A549 (cell line): ENCODE results near the gene EMID1. TPM values are rescaled to one million over a fixed set of nuclear protein-coding genes. Genes with fewer than 3 reads are reported as not detected.

Experiments used
- ATAC-seq, 2 experiments: fragments of 200-7000 bp in 1 of 2; fragments of >200 bp in 1 of 2; cut with Nextera tagmentation in 1 of 2; cut with Tn5 transposase in 1 of 2; 3 replicates each; pipeline versions ENCODE4 v1.8.0 to v1.9.1; 2018 to 2020; ENCODE audit warnings: mild to moderate bottlenecking in 1 of 2, moderate library complexity in 1 of 2
- CTCF ChIA-PET: fragments of 300-600 bp; sonication (Branson Sonifier 250); formaldehyde crosslinking; extraction: SDS; loops from one replicate; lab custom pipeline; 2021; ENCODE audit warnings: antibody characterized with exemption, inconsistent platforms; lab: Yijun Ruan, JAX
- POLR2A ChIA-PET: fragments of 350-600 bp; formaldehyde crosslinking; extraction: SDS; loops from one replicate; lab custom pipeline; 2021; ENCODE audit warnings: antibody characterized with exemption, inconsistent platforms; lab: Yijun Ruan, JAX
- DNase-seq, 2 experiments: peaks; one replicate each; pipeline versions ENCODE4 v3.0.0 to v3.0.0-alpha.2; 2011 to 2016; ENCODE audit warnings: low read depth in 1 of 2, low spot score in 1 of 2
- FAIRE-seq: peaks from 2 replicates; lab custom pipeline; 2011; peaks lifted over from hg19 to GRCh38; lab: Jason Lieb, UNC
- H3K27ac ChIP-seq, 2 experiments: fragments of >200 bp; sonication (Bioruptor Twin); formaldehyde crosslinking; 3 replicates each; pipeline ENCODE4 v1.5.1; 2016 to 2017
- H3K4me1 ChIP-seq: fragments of >200 bp; sonication (Bioruptor Twin); formaldehyde crosslinking; 3 replicates; pipeline ENCODE4 v1.6.1; 2016
- H3K4me2 ChIP-seq: fragments of >200 bp; sonication (Bioruptor Twin); formaldehyde crosslinking; 3 replicates; pipeline ENCODE4 v1.6.1; 2016
- H3K4me3 ChIP-seq: fragments of >200 bp; sonication (Bioruptor Twin); formaldehyde crosslinking; 3 replicates; pipeline ENCODE4 v1.5.1; 2016
- H3K9me3 ChIP-seq: fragments of >200 bp; sonication (Bioruptor Twin); formaldehyde crosslinking; 3 replicates; pipeline ENCODE4 v1.6.1; 2016
- CBX2 ChIP-seq: fragments of 200-600 bp; sonication (generic); IDR thresholded peaks from 2 replicates; pipeline ENCODE4 v1.6.1; 2016; ENCODE audit warnings: low read depth, mild to moderate bottlenecking, borderline replicate concordance
- CBX8 ChIP-seq: fragments of 200-600 bp; sonication (generic); IDR thresholded peaks from 2 replicates; pipeline ENCODE4 v1.6.1; 2016
- CHD2 ChIP-seq: fragments of 150-350 bp; IDR thresholded peaks from 2 replicates; pipeline ENCODE4 v1.6.1; 2014; ENCODE audit warnings: low read length; ENCODE audit not compliant: partially characterized antibody
- ELK1 ChIP-seq: fragments of 150-350 bp; IDR thresholded peaks from 2 replicates; pipeline ENCODE4 v1.6.1; 2014; ENCODE audit warnings: low read depth, mild to moderate bottlenecking, low read length
- FOSL2 ChIP-seq, 2 experiments: fragments of 450-650 bp in 1 of 2; fragments of >200 bp in 1 of 2; sonication (Bioruptor Twin) in 1 of 2; formaldehyde crosslinking; IDR thresholded peaks; 2 replicates each; pipeline versions ENCODE4 v1.5.0 to v1.6.1; 2016 to 2020; ENCODE audit warnings: mild to moderate bottlenecking in 1 of 2, moderate library complexity in 1 of 2
- FOXS1 ChIP-seq: fragments of 250-450 bp; sonication (Bioruptor Pico); IDR thresholded peaks from 2 replicates; pipeline ENCODE4 v1.5.0; 2020; ENCODE audit warnings: mild to moderate bottlenecking, moderate library complexity
- GATA3 ChIP-seq: IDR thresholded peaks from 2 replicates; pipeline ENCODE4 v1.6.1; 2012; ENCODE audit warnings: borderline replicate concordance
- HES2 ChIP-seq: fragments of >200 bp; sonication (Bioruptor Twin); formaldehyde crosslinking; IDR thresholded peaks from 2 replicates; pipeline ENCODE4 v1.6.1; 2016
- HOXB5 ChIP-seq: fragments of 250-450 bp; sonication (Bioruptor Pico); IDR thresholded peaks from 2 replicates; pipeline ENCODE4 v1.5.0; 2020; ENCODE audit warnings: mild to moderate bottlenecking, moderate library complexity
- MAZ ChIP-seq: fragments of 150-350 bp; IDR thresholded peaks from 2 replicates; pipeline ENCODE4 v1.6.1; 2014; ENCODE audit warnings: antibody characterized with exemption, low read depth, low read length, borderline replicate concordance
- RARB ChIP-seq: fragments of 250-450 bp; sonication (Bioruptor Pico); IDR thresholded peaks from 2 replicates; pipeline ENCODE4 v1.8.0; 2021; ENCODE audit warnings: mild to moderate bottlenecking, moderate library complexity
- SREBF2 ChIP-seq: fragments of 450-650 bp; IDR thresholded peaks from 2 replicates; pipeline ENCODE4 v1.6.1; 2014; ENCODE audit warnings: mild to moderate bottlenecking, moderate library complexity
- ZC3H11A ChIP-seq: fragments of 450-650 bp; IDR thresholded peaks from 2 replicates; pipeline ENCODE4 v1.6.1; 2014; ENCODE audit warnings: antibody characterized with exemption, mild to moderate bottlenecking
- WGBS: methylation state at CpG from one replicate; pipeline ENCODE4 v1.1.6; 2017; ENCODE audit errors: missing lambda C conversion rate; 5-methylcytosine and 5-hydroxymethylcytosine counted together
- polyA plus RNA-seq, 4 experiments: library from polyadenylated mRNA; depleted of rRNA in 3 of 4; stranded (reverse); fragments of >200 nt; fragmentation: RNase III in 1 of 4; extraction: RNeasy Plus Mini Kit Qiagen cat#74134 plus additional on column Dnase treatment in 1 of 4; gene quantifications; 2 replicates in 3 of 4; 3 replicates in 1 of 4; pipeline ENCODE4 v1.2.3, GENCODE V29; 2011 to 2017
- TF ChIP-seq, protein P1 (sequence below): IDR thresholded peaks from 2 replicates; pipeline ENCODE4 v1.6.1; 2012

Gene EMID1
- polyA plus RNA-seq, 2 of the 4 experiments (the other 2 are of a cell fraction) = 0.28 TPM

GRCh38 chr22:29216011-29216872 is 10.5 kb downstream of the EMID1 start:
- no peak overlapping the region for H3K27ac ChIP-seq
- ChIA-PET POLR2A (no interaction called here), CTCF (interaction anchor here (3.0 to 3.7 kb wide), 2 partner anchors 29 kb away, joined by 11 to 15 read pairs; no protein-coding TSS in a partner anchor)
- no peak for DNase-seq
- H3K4me2 ChIP-seq = no peak overlapping the region
- TF ChIP-seq ZC3H11A (no peak), GATA3 (no peak), SREBF2 (no peak), MAZ (no peak), ELK1 (no peak), FOSL2 (IDR thresholded peaks at IDR 0.05) (no peak), FOSL2 (CRISPR knock-in tag; IDR thresholded peaks at IDR 0.05) (no peak), RARB (CRISPR knock-in tag) (no peak)
- no peak overlapping the region for H3K4me3 ChIP-seq
- no peaks in the 10 kb centered on the region for H3K9me3 ChIP-seq
- FAIRE-seq = no peak
- 70% methylated on average over 8 of the region's 14 CpGs for WGBS
- H3K4me1 ChIP-seq = peaks cover 9% of the 10 kb centered on the region
- peak in 1 of 2 experiments; percentile 22; a peak in 2 of 6 replicates for ATAC-seq

DNA sequence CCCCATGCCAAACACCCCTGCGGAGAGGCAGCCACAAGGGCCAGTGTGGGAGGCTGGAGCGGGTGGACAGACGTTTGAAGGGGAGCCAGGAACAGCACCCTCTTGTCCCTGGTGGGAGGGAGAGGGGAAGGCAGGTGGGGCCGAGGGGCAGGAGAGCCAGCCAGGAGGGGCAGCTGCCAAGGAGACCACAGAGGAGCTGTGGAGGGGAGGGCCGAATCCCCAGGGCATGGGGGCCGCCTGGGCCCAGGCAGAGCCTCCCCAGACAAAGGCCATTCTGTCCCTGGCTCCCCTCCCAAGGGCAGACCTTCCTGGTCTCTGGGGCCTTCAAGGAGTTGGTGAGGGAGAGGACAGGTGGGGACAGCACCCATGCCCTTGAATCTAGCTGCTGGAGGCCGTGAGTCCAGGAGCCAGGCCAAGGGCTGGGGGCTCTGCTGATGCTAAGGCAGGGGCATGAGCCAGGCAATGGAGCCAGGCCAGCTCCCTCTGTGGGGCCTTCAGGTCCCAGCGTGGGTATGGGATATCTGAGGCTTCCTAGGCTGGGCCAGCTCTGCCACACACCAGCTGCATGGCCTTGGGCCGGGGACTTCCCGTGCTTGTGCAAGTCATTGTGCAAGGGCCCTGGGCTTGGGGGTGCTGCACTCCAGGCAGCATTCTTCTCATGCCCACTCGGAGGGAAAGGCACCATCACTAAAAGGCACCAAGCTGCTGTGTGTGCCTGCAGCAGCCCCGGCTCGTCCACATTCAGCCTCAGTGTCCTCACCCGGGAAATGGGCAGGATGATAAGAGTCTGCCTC is 11.4 kb downstream of the EMID1 start:
- POLR2A ChIA-PET = no interaction called here
- FAIRE-seq = no peak

More for the DNA sequence above, 11.4 kb downstream of the EMID1 start:
- no peak overlapping the region for H3K4me2 ChIP-seq
- TF ChIP-seq ELK1 (no peak), CBX8 (no peak), CHD2 (no peak), FOXS1 (CRISPR knock-in tag) (no peak), HOXB5 (CRISPR knock-in tag) (no peak), CBX2 (no peak), SREBF2 (no peak), HES2 (no peak)
- TF ChIP-seq, protein P1, sequence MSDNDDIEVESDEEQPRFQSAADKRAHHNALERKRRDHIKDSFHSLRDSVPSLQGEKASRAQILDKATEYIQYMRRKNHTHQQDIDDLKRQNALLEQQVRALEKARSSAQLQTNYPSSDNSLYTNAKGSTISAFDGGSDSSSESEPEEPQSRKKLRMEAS = no peak
- H3K4me1 ChIP-seq = peaks cover 9% of the 10 kb centered on the region
- 0 out of 6 replicates have a peak overlapping the region, but pooled peaks of 1 of the 2 experiments have one; percentile 28 for H3K27ac ChIP-seq
- ATAC-seq = peak in 1 of 2 experiments; percentile 52; a peak in 3 of 6 replicates
- WGBS = 63% methylated on average over 11 of the region's 14 CpGs
- no peak overlapping the region for H3K4me3 ChIP-seq
- peak in 1 of 2 experiments; percentile 15 for DNase-seq
- CTCF ChIA-PET = interaction anchor here (1.4 to 3.7 kb wide), 2 partner anchors 15 to 28 kb away, joined by 3 to 15 read pairs; no protein-coding TSS in a partner anchor
- H3K9me3 ChIP-seq = no peaks in the 10 kb centered on the region
